SK-N-MC (cell line): Measurements from ENCODE around the gene SARM1.

Experiments used
- EZH2 ChIP-seq: fragments of 200-600 bp; sonication (generic); IDR thresholded peaks from one replicate; pipeline ENCODE4 v1.6.1; 2017; ENCODE audit warnings: antibody characterized with exemption
- FOXP2 ChIP-seq: optimal IDR thresholded peaks from 2 replicates; pipeline ENCODE3; 2011; ENCODE audit warnings: mild to moderate bottlenecking, moderate library complexity; ENCODE audit not compliant: insufficient read depth; ENCODE audit errors: extremely low read length, control extremely low read depth

GRCh38 chr17:28346746-28347246 lies 24.7 kb upstream of the SARM1 start:
- TF ChIP-seq EZH2 (no peak), FOXP2 (no peak)
